ENCODE data around the gene LY6G6C. TPM values are rescaled to one million over a fixed set of nuclear protein-coding genes. Genes with fewer than 3 reads are reported as not detected.

LY6G6C gene
- total and polyA plus RNA-seq, 10 of the 15 experiments (the other 5 are each of a cell fraction or from before 2014, with no cell fraction given), result not detected

- no peak for TF ChIP-seq MEF2A (IDR thresholded peaks at IDR 0.05; ENCODE audit: insufficient read depth, low read depth, low read length)
- TF ChIP-seq TCF7 (IDR thresholded peaks at IDR 0.05; ENCODE audit: borderline replicate concordance), result no peak
- no peak for TF ChIP-seq CEBPB (IDR thresholded peaks at IDR 0.05; ENCODE audit: borderline replicate concordance in 1 of 2, low read depth in 2 of 2, low read length in 2 of 2)
- peak; percentile 71; the same call in 1 of the 2 replicates for TF ChIP-seq JUND (IDR thresholded peaks at IDR 0.05; ENCODE audit: low read depth, low read length)
- TF ChIP-seq EP300 (IDR thresholded peaks at IDR 0.05; ENCODE audit: borderline replicate concordance in 1 of 2, control insufficient read depth in 1 of 2, low read depth in 2 of 2, low read length in 2 of 2), result 0 out of 4 replicates have a peak, but pooled peaks of 1 of the 2 experiments have one; percentile 25
- no peak for TF ChIP-seq HDAC6 (IDR thresholded peaks at IDR 0.05; ENCODE audit: unreplicated experiment)
- no peak for TF ChIP-seq CBX3 (IDR thresholded peaks at IDR 0.05; ENCODE audit: borderline replicate concordance, low read depth)
- TF ChIP-seq TAF1 (IDR thresholded peaks at IDR 0.05; ENCODE audit: borderline replicate concordance, low read depth, low read length), result no peak
- no peak for TF ChIP-seq MXI1 (IDR thresholded peaks at IDR 0.05; ENCODE audit: low read depth, low read length)
Measured at GRCh38 chr6:31734247-31734820, 12.8 kb upstream of the LY6G6C start (continued).

- intact Hi-C loops (cut with micrococcal nuclease; ENCODE audit: unreplicated experiment), result loop anchor here (5.0 kb wide), 1 partner anchor 51 kb away; the partner anchor contains the start of gene LY6G5C
- DNase-seq (ENCODE audit: low read depth, low spot score) (no peak), ATAC-seq (no peak), FAIRE-seq (no peak)
- Histone ChIP-seq H3K9me3 (replicated peaks; ENCODE audit: control insufficient read depth, insufficient read depth, low read length) (no peaks in the 10 kb centered on the region), H4K20me1 (ENCODE audit: control insufficient read depth, insufficient read depth) (0 out of 2 replicates have a peak, but pooled peaks cover 4% of the 10 kb centered on the region), H2AFZ (ENCODE audit: control insufficient read depth, low read depth, low read length) (no peak overlapping the region), H3K9ac (ENCODE audit: control insufficient read depth, insufficient read depth, low read length) (peak overlapping the region; percentile 98), H3K4me3 (peak overlapping the region; percentile 100; the same call in 1 of the 2 replicates), H3K27ac (ENCODE audit: control insufficient read depth, insufficient read depth) (peak overlapping the region; percentile 99; the same call in 1 of the 2 replicates), H3K79me2 (ENCODE audit: control insufficient read depth, insufficient read depth, low read length) (peaks cover 40% of the 10 kb centered on the region), H3K4me2 (ENCODE audit: control insufficient read depth, insufficient read depth) (peak overlapping the region; percentile 99), H3K36me3 (ENCODE audit: control insufficient read depth in 2 of 2, insufficient read depth in 2 of 2, low read length in 1 of 2) (peaks cover 6 to 15% of the 10 kb centered on the region in 2 experiments; a peak in 3 of 4 replicates), H3K4me1 (ENCODE audit: control insufficient read depth, insufficient read depth, low read length) (peaks cover 31% of the 10 kb centered on the region), H3K27me3 (replicated peaks in 1 of 2; ENCODE audit: control insufficient read depth in 2 of 2, insufficient read depth in 2 of 2, low read length in 1 of 2) (no peaks in the 10 kb centered on the region)
- in situ Hi-C loops (cut with MboI), result no loop called here
- WGBS (ENCODE audit: insufficient coverage, insufficient replicate concordance, low lambda C conversion rate, missing lambda C conversion rate), result 75% methylated on average over 4 of the region's 4 CpGs
- ChIA-PET SMC1A (ENCODE audit: uncharacterized antibody, unreplicated experiment) (interaction anchor here (2.2 kb wide), 1 partner anchor 87 kb away, joined by 5 read pairs; no protein-coding TSS in a partner anchor), POLR2A (interaction anchor here (1.6 to 9.7 kb wide), 3 partner anchors 73 to 101 kb away, joined by 3 to 158 read pairs (median 122); partner anchors contain the start of genes HSPA1B and LSM2), CTCF (interaction anchor here (1.1 to 15.8 kb wide), 3 partner anchors 9 to 38 kb away, joined by 4 to 208 read pairs (median 4); no protein-coding TSS in a partner anchor), RAD21 (ENCODE audit: unreplicated experiment) (interaction anchor here (1.2 to 2.5 kb wide), 2 partner anchors 36 to 96 kb away, joined by 3 to 9 read pairs; no protein-coding TSS in a partner anchor)
- BruUV-seq (replicated peaks), result no TSS peak
- TF ChIP-seq STAT1 (conservative IDR thresholded peaks at IDR 0.05) (no peak), ZNF592 (IDR thresholded peaks at IDR 0.05) (no peak), RAD21 (IDR thresholded peaks at IDR 0.05; ENCODE audit: insufficient read depth, low read depth, low read length) (no peak), HCFC1 (IDR thresholded peaks at IDR 0.05; ENCODE audit: low read length) (no peak), YBX1 (IDR thresholded peaks at IDR 0.05) (no peak), BCLAF1 (IDR thresholded peaks at IDR 0.05) (no peak)
Measured at GRCh38 chr6:31733734-31734133, 12.2 kb upstream of the LY6G6C start.

Data from GM12878 (cell line).